ENCODE measurements around the gene SLC14A1. TPM values are rescaled to one million over a fixed set of nuclear protein-coding genes. Genes with fewer than 3 reads are reported as not detected.

SLC14A1 gene
- total RNA-seq, 1 donor from 2014 or later = 11.9 TPM

- no peak for DNase-seq
Measured at GRCh38 chr18:45760462-45761036, 36.6 kb downstream of the SLC14A1 start.

- no peak for DNase-seq
Measured at GRCh38 chr18:45761512-45762114, 37.6 kb downstream of the SLC14A1 start.

GRCh38 chr18:45764000-45764686 lies 40.2 kb downstream of the SLC14A1 start:
- no peak for DNase-seq

GRCh38 chr18:45765796-45766195 lies 41.8 kb downstream of the SLC14A1 start:
- no peak for DNase-seq

GRCh38 chr18:45771587-45772480 lies 47.9 kb downstream of the SLC14A1 start:
- no peak for DNase-seq

GRCh38 chr18:45774065-45774521 lies 50.1 kb downstream of the SLC14A1 start:
- DNase-seq = no peak

GRCh38 chr18:45775241-45775676 lies 51.3 kb downstream of the SLC14A1 start:
- DNase-seq = peak; percentile 56

- no peak for DNase-seq
Measured at GRCh38 chr18:45775743-45776142, 51.8 kb downstream of the SLC14A1 start.

GRCh38 chr18:45777393-45777792 lies 53.4 kb downstream of the SLC14A1 start:
- no peak for DNase-seq

GRCh38 chr18:45780568-45780967 lies 56.6 kb downstream of the SLC14A1 start:
- no peak for DNase-seq

- DNase-seq = no peak
Measured at GRCh38 chr18:45782662-45783061, 58.7 kb downstream of the SLC14A1 start.

GRCh38 chr18:45783097-45784075 lies 59.4 kb downstream of the SLC14A1 start:
- DNase-seq = no peak

GRCh38 chr18:45785134-45785533 lies 61.2 kb downstream of the SLC14A1 start:
- DNase-seq = no peak

- DNase-seq = no peak
Measured at GRCh38 chr18:45786941-45787340, 63.0 kb downstream of the SLC14A1 start.

GRCh38 chr18:45787346-45787745 lies 63.4 kb downstream of the SLC14A1 start:
- no peak for DNase-seq

GRCh38 chr18:45788861-45789260 lies 64.9 kb downstream of the SLC14A1 start:
- DNase-seq = no peak

GRCh38 chr18:45792506-45793263 lies 68.7 kb downstream of the SLC14A1 start:
- no peak for DNase-seq

GRCh38 chr18:45793264-45793965 lies 69.4 kb downstream of the SLC14A1 start:
- DNase-seq = no peak

GRCh38 chr18:45801416-45802004 lies 77.5 kb downstream of the SLC14A1 start:
- DNase-seq = no peak

Measured in skin of body (tissue), 2 donors.